Activated CD8-positive, alpha-beta memory T cell treated with anti-CD3 and anti-CD28 coated beads for 24 hours (primary cell): Measurements from ENCODE around the gene PRRC2A.

Experiments
- DNase-seq: peaks from one replicate; pipeline ENCODE4 v3.0.0-alpha.2; 2020

Gene PRRC2A

GRCh38 chr6:31626952-31627351, 6.4 kb downstream of the PRRC2A start:
- no peak for DNase-seq

GRCh38 chr6:31627690-31628287, 7.3 kb downstream of the PRRC2A start:
- DNase-seq: no peak

GRCh38 chr6:31629014-31629413, 8.5 kb downstream of the PRRC2A start:
- DNase-seq: no peak

- DNase-seq: no peak
Observed at GRCh38 chr6:31630177-31630934, 9.8 kb downstream of the PRRC2A start.

- no peak for DNase-seq
Observed at GRCh38 chr6:31631209-31631608, 10.7 kb downstream of the PRRC2A start.

- DNase-seq: no peak
Observed at GRCh38 chr6:31631681-31632278, 11.3 kb downstream of the PRRC2A start.

- no peak for DNase-seq
Observed at GRCh38 chr6:31632279-31632946, 11.9 kb downstream of the PRRC2A start.

GRCh38 chr6:31633447-31633846, 12.9 kb downstream of the PRRC2A start:
- no peak for DNase-seq

GRCh38 chr6:31634131-31634530, 13.6 kb downstream of the PRRC2A start:
- DNase-seq: no peak

GRCh38 chr6:31634969-31635575, 14.6 kb downstream of the PRRC2A start:
- DNase-seq: no peak

- no peak for DNase-seq
Observed at GRCh38 chr6:31636698-31637596, 16.4 kb downstream of the PRRC2A start.

- no peak for DNase-seq
Observed at GRCh38 chr6:31639043-31639442, 18.5 kb downstream of the PRRC2A start.

GRCh38 chr6:31639449-31639861, 18.9 kb downstream of the PRRC2A start:
- DNase-seq: no peak

- DNase-seq: no peak
Observed at GRCh38 chr6:31640612-31641011, 20.1 kb downstream of the PRRC2A start.

GRCh38 chr6:31641370-31641769, 20.9 kb downstream of the PRRC2A start:
- DNase-seq: no peak

GRCh38 chr6:31642798-31643570, 22.5 kb downstream of the PRRC2A start:
- DNase-seq: no peak

GRCh38 chr6:31643818-31644454, 23.4 kb downstream of the PRRC2A start:
- no peak for DNase-seq

GRCh38 chr6:31645325-31645724, 24.8 kb downstream of the PRRC2A start:
- DNase-seq: no peak

- no peak for DNase-seq
Observed at GRCh38 chr6:31651602-31652191, 31.2 kb downstream of the PRRC2A start.

GRCh38 chr6:31652925-31653724, 32.6 kb downstream of the PRRC2A start:
- DNase-seq: no peak
